Hindlimb muscle (tissue), 1 donor: ENCODE results near the gene SLC4A9. TPM values are rescaled to one million over a fixed set of nuclear protein-coding genes. Genes with fewer than 3 reads are reported as not detected.
A peak's percentile ranks its signal among the peaks of the same experiment; 100 is the strongest.

ENCODE experiments used
- DNase-seq: peaks from one replicate; pipeline ENCODE4 v3.0.0-alpha.2; 2013
- polyA plus RNA-seq: library from polyadenylated mRNA; unstranded; fragments of 120-200 nt; gene quantifications from one replicate; pipeline ENCODE4 v1.2.1, GENCODE V29; 2013; ENCODE audit not compliant: insufficient read length

SLC4A9 gene
- 0.18 TPM for polyA plus RNA-seq

GRCh38 chr5:140360101-140360500, at the start of gene SLC4A9:
TSS of gene SLC4A9 (plus strand) at chr5:140360194. CDS start at chr5:140360237, 43 bp downstream.
- DNase-seq: no peak

- DNase-seq: no peak
Observed at GRCh38 chr5:140310434-140310833, 49.6 kb upstream of the SLC4A9 start.

GRCh38 chr5:140311011-140311467, 49.0 kb upstream of the SLC4A9 start:
- no peak for DNase-seq

GRCh38 chr5:140312067-140312790, 47.8 kb upstream of the SLC4A9 start:
- DNase-seq: no peak

GRCh38 chr5:140312791-140313189, 47.2 kb upstream of the SLC4A9 start:
- DNase-seq: no peak

GRCh38 chr5:140317859-140318258, 42.1 kb upstream of the SLC4A9 start:
- no peak for DNase-seq

GRCh38 chr5:140318792-140319191, 41.2 kb upstream of the SLC4A9 start:
- no peak for DNase-seq

GRCh38 chr5:140319833-140320232, 40.2 kb upstream of the SLC4A9 start:
- DNase-seq: no peak

GRCh38 chr5:140321796-140322195, 38.2 kb upstream of the SLC4A9 start:
- no peak for DNase-seq

GRCh38 chr5:140322751-140323731, 37.0 kb upstream of the SLC4A9 start:
- DNase-seq: no peak

- no peak for DNase-seq
Observed at GRCh38 chr5:140324041-140324600, 35.9 kb upstream of the SLC4A9 start.

- no peak for DNase-seq
Observed at GRCh38 chr5:140324617-140325241, 35.3 kb upstream of the SLC4A9 start.

- DNase-seq: no peak
Observed at GRCh38 chr5:140325486-140325885, 34.5 kb upstream of the SLC4A9 start.

GRCh38 chr5:140327589-140327988, 32.4 kb upstream of the SLC4A9 start:
- DNase-seq: no peak

- DNase-seq: no peak
Observed at GRCh38 chr5:140328036-140328764, 31.8 kb upstream of the SLC4A9 start.

- DNase-seq: no peak
Observed at GRCh38 chr5:140329739-140330481, 30.1 kb upstream of the SLC4A9 start.

- DNase-seq: no peak
Observed at GRCh38 chr5:140331638-140332037, 28.4 kb upstream of the SLC4A9 start.

- DNase-seq: peak; percentile 66
Observed at GRCh38 chr5:140336388-140336787, 23.6 kb upstream of the SLC4A9 start.

- no peak for DNase-seq
Observed at GRCh38 chr5:140337880-140338279, 22.1 kb upstream of the SLC4A9 start.

- DNase-seq: no peak
Observed at GRCh38 chr5:140338336-140338735, 21.7 kb upstream of the SLC4A9 start.

GRCh38 chr5:140338908-140339307, 21.1 kb upstream of the SLC4A9 start:
- DNase-seq: no peak
